Uterus (tissue), 2 donors: ENCODE data around the gene TTLL1.

Experiments used
- CTCF ChIP-seq, 4 experiments: fragments of 200-600 bp in 2 of 4; fragments of 450-650 bp in 2 of 4; sonication (generic) in 2 of 4; IDR thresholded peaks; one replicate each; pipeline ENCODE4 v1.5.1; 2016 to 2019; ENCODE audit warnings: antibody characterized with exemption in 4 of 4, mild to moderate bottlenecking in 2 of 4, moderate library complexity in 1 of 4
- POLR2A ChIP-seq, 2 donors: fragments of 450-650 bp; IDR thresholded peaks; one replicate each; pipeline ENCODE4 v1.6.1; 2016; ENCODE audit warnings: antibody characterized with exemption in 2 of 2, mild to moderate bottlenecking in 1 of 2, moderate library complexity in 1 of 2

- TF ChIP-seq CTCF (IDR thresholded peaks at IDR 0.05) (no peak), POLR2A (IDR thresholded peaks at IDR 0.05) (no peak)
Observed at GRCh38 chr22:42990131-42990838, 98.9 kb downstream of the TTLL1 start.
